GM19023 (cell line): Measurements from ENCODE around the gene SEC63.
"Not testable (repeated sequence)": the region's sequence is repeated elsewhere in the genome, so short reads cannot be mapped to it uniquely, and the experiment has no call there.

Experiments
- ATAC-seq: cut with Tn5 transposase; IDR thresholded peaks from one replicate; pipeline ENCODE4 v1.9.1; 2021; ENCODE audit warnings: mild to moderate bottlenecking, moderate library complexity; ENCODE audit not compliant: unreplicated experiment

Gene SEC63

DNA sequence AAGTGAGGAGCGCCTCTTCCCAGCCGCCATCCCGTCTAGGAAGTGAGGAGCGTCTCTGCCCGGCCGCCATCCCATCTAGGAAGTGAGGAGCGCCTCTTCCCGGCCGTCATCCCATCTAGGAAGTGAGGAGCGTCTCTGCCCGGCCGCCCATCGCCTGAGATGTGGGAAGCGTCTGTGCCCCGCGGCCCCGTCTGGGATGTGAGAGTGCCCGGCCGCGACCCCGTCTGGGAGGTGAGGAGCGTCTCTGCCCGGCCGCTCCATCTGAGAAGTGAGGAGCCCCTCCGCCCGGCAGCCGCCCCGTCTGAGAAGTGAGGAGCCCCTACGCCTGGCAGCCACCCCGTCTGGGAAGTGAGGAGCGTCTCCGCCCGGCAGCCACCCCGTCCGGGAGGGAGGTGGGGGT lies 23.8 kb downstream of the SEC63 start:
- not testable (repeated sequence) for ATAC-seq

DNA sequence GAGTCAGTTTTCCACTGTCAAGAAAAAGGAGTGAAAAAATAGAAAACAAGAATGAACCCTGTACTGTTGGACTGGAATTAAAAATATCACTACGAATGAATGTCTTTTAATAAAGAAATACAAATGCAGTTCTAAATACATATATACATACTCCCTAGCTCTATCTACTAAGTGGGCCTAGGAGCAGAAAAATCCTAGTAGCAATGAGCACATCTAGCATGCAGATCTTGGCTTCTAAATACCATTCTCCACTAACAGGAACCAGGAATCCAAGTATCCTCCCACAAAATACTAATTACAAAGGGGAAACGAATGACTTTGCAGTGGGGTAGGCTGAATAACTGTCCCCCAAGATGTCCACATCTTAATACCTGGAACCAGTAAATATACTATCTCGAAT lies 25.4 kb downstream of the SEC63 start:
- ATAC-seq: no peak

DNA sequence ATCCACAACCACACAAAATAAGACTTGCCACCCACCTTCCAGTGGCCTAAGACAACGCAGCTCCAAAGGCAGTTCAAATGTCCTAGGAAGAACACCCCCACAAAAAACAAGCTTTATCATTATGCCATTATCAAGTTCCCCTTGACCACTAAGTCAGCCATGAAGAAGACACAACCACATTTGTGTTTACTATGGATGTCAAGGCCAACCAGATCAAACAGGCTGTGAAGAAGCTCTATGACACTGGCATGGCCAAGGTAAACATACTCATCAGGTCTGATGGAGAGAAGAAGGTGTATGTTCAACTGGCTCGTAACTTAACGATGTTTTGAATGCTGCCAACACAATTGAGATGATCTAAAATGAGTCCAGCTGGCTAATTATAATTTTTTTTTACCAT lies 26.1 kb downstream of the SEC63 start:
- ATAC-seq: no peak

DNA sequence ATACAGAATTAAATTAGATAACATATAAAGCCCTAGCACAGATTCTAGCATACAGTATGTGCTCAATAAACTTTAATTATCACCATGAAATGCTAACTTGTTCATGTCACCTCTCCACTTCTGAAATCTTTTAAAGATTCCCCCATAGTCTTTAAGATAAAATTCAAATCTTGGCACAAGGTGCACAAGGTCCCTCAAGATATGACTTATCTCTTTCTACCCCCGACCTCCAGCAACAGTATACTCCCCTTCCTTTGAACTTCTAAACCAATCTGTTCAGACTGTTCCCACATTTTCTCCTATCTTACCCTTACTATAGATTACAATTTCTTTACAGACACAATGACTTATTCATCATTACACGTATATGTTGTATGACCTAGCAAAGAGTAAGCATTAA lies 29.0 kb downstream of the SEC63 start:
- ATAC-seq: no peak

DNA sequence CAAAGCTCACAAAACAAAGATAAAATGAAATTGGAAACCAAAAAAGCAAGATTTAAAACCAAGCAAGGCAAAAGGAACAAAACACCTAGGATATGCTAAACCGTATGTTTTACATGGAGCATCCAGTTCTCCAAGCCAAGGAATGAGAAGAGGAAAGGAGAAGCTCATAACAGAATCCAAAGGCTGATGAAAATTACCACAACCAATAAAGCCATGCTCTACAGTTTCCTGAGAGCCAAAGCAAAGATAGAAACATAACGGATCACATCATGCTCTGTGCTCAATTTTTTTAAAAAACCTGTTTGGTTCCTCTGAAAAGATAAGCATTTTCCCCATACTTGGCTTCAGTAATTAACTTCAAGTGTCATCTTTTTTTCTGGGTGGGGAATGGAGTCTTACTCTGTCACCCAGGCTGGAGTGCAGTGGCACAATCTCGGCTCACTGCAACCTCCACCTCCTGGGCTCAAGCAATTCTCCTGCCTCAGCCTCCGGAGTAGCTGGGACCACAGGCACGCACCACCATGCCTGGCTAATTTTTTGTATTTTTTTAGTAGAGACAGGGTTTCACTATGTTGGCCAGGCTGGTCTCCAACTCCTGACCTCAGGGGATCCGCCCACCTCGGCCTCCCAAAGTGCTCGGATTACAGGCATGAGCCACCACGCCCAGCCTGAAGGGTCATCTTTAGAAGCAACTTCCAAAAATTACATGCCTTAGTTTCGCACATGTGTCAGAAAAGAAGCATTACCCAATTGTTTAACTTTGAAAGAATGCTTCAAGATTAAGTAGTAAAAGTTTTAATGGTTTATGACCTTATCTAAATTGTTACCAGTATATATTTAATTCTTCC lies 31.1 kb downstream of the SEC63 start:
- ATAC-seq: not testable (repeated sequence)

DNA sequence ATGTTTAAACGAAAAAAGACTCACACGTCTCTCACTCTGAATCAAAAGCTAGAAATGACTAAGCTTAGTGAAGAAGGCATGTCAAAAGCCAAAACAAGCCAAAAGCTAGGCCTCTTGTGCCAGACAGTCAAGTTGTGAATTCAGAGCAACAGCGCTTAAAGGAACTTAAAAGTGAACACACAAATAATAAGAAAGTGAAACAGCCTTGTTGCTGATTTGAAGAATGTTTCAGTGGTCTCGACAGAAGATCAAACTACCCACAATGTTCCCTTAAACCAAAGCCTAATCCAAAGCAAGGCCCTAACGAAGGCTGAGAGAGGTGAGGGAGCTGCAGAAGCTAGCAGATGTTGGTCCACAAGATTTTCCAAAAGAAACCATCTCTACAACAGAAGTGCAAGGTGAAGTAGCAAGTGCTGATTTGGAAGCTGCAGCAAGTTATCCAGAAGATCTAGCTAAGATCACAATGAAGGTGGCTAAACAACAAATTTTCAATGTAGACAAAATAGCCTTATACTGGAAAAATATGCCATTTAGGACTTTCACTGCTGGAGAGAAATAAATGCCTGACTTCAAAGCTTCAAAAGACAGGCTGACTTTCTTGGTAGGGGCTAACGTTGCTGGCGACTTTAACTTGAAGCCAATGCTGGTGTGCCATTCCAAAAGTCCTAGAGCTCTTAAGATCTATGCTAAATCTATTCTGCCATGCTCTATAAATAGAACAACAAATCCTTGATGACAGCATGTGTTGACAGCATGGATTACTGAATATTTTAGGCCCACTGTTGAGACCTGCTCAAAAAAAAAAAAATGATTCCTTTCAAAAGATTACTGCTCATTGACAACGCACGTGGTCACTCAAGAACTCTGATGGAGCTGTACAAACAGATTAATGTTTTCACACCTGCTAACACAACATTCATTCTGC lies 40.3 kb downstream of the SEC63 start:
- no peak for ATAC-seq

DNA sequence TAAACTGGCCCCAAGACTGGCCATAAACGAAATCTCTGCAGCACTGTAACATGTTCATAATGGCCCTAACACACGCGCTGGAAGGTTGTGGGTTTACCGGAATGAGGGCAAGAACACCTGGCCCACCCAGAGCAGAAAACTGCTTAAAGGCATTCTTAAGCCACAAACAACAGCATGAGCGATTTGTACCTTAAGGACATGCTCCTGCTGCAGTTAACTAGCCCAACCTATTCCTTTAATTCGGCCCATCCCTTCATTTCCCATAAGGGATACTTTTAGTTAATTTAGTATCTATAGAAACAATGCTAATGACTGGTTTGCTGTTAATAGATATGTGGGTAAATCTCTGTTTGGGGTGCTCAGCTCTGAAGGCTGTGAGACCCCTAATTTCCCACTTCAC lies 41.0 kb downstream of the SEC63 start:
- not testable (repeated sequence) for ATAC-seq

DNA sequence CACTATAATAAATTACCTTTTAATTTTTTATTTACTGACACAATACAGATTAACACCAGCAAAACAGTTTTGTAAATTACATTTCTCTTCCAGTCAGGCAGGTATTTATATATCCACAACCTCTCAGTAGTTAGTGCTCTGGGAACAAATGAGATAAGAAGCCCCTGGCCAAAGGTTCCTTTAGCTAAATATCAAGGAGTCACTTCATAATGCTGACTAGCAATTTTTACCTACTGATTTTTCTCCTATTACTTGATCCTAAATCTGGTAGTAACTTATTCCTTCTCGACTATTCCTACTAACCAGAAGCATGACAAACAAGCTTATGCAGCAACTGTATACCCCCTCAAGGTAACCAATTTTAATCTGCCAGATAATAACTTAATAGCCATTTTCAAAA lies 46.3 kb downstream of the SEC63 start:
- ATAC-seq: no peak

DNA sequence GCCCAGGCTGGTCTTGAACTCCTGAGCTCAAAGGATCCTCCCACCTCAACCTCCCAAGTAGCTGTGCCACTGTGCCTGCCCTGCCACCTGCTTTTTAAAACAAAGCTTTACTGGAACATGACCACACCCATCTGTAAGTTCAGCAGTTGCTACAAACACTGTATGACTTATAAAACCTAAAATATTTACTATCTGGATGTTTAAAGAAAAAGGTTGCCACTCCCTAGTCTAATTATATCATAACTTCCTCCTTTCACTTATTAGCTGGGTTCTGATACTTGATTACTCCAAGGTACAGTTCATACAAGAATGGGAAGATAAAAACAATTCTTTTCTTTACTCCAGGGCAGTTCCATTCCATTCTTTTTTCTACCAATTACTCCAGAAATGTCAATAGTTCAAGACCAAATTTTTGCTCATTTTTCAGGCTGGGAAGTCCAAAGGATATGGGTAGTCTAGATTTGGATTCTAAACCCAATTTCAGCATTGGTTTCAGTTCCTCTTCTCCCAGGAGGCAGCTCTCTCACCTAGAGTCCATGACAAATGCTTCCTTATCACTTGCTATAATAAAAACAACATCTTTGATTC lies 63.1 kb downstream of the SEC63 start:
- ATAC-seq: no peak

DNA sequence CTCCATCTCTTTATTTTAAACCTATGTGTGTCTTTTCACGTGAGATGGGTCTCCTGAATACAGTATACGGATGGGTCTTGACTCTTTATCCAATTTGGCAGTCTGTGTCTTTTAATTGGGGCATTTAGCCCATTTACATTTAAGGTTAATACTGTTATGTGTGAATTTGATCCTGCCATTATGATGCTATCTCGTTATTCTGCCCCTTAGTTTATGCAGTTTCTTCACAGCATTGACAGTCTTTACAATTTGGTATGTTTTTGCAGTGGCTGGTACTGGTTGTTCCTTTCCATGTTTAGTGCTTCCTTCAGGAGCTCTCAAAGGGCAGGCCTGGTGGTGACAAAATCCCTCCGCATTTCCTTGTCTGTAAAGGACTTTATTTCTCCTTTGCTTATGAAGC lies 67.6 kb downstream of the SEC63 start:
- not testable (repeated sequence) for ATAC-seq

DNA sequence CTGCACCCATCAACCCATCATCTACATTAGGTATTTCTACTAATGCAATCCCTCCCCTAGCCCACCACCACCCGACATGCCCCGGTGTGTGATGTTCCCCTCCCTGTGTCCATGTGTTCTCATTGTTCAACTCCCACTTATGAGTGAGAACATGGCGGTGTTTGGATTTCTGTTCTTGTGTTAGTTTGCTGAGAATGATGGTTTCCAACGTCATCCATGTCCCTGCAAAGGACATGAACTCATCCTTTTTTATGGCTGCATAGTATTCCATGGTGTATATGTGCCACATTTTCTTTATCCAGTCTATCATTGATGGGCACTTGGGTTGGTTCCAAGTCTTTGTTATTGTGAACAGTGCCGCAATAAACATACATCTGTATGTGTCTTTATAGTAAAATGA lies 72.1 kb downstream of the SEC63 start:
- not testable (repeated sequence) for ATAC-seq

DNA sequence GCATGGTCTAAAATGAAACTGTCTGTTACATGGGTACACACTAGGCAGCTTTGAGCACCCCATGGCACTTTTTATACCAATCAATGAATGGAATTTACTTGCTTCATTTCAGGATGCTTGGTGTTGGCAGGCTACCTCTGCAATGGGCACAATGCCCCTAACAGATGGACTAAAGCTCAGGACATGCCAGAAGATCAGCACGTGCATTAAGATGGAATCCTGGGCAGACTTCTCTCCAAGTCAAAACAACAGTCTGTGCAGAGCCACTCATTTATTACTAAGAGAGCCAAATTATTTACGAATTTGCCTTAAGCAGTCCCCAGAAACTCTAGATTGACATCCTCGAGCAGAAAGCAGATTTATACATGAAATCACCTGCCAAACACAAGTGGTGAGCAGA lies 78.1 kb downstream of the SEC63 start:
- ATAC-seq: no peak

DNA sequence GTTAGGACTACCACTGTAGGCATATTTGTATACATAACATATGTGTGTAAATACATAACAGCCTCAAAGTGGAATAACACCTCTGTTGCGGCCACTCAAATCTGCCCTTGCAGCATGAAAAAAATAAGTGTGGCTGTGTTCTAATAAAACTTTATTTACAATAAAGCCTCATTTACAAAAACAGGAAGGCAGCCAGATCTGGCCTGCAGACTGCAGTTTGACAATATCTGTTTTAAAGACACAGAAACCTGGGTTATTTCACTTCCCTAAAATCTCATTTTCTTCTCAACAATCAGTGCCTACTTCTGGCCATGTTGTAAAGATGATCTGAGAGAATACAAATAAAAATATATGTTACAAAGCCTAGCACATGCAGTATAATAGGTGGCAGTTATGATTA lies 80.0 kb downstream of the SEC63 start:
- ATAC-seq: no peak

DNA sequence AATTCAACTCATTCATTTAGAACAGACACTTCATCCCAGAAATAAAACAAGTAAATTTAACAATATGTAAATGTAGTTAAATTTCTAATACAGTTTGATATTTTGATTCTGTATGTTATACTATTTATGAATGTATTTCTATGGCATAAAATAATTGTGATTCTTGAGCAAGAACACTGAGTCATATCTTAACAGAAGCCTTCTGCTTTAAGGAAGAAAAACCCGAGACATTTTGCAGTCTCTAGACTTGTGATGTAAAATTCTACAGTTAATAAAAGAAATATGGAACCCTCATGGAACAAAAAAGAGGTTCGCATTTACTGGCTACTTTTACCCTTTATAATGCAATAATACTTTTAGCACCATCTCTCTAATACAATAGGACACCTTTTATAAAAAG lies 86.0 kb downstream of the SEC63 start:
- ATAC-seq: no peak

DNA sequence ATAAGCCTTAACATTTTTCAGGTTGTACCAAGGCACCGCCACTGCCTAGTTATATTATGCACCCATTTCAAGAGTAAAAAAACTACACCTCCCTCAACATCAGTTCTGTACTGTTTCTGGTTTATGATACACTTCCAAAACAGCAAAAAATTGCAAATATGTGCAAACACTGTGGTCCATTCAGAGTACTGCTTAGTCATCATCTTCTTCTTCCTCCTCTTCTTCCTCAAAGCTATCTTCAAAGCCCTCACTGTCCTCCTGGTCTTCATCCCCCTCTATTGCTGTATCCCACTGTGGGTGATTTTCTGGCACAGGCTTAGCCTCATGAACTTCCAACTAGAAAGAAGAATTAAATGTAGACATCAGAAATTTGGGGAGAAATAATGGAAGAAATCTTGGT lies 86.5 kb downstream of the SEC63 start:
- ATAC-seq: not testable (repeated sequence)

DNA sequence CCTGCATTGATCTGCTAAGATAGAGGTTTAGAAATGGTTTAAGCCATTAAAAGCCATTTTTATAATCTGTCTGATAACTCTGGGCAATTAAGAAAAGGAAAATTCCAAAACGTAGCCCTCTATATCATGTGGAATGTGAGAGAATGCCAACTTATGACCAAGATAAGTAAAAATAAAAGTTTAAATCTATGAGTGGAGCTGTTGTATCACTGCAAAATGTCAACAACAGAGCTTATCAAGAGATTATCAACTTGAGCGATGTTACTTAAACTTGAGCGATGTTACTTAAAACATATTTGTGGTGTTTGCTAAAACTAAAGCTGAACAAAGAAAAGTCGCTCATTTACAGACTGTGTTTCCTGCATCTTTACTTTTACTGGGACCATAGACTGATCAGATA lies 87.0 kb downstream of the SEC63 start:
- ATAC-seq: no peak

DNA sequence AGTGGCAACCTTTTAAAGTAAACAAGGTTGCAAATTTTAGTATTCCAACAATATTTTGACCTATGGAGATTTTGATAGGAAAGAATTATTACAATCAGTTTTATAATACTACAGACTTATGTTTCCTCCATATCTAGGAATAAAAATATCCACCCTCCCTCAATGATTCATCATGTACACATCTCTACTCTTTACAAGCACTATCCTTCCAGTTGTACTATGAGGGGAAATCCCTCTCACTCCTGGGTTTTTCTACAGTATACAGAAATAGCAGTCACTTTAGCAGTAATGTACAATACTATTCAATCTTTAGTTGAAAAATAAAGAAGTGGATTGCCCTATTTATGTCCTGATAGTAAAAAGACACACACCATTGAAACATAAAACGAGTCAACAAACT lies 87.6 kb downstream of the SEC63 start:
- no peak for ATAC-seq

DNA sequence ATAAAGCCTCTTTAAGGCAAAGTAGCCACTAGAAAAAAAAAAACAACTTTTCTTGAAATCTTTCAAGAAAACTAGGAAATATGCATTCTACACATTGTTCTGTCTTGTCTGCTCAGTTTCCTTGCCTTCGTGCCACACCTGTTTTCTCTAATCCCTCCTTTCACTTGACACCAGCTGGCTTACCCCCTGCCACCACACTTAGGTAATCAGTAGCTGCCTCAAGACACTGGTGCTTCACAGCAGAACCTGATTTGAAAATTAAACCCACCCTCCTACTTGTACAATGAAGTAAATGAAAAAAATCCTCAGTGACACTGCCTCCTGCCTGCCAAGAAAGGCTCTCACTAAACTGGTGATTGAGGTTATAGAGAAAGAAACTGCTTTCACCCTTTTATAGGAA lies 88.1 kb downstream of the SEC63 start:
- ATAC-seq: no peak

DNA sequence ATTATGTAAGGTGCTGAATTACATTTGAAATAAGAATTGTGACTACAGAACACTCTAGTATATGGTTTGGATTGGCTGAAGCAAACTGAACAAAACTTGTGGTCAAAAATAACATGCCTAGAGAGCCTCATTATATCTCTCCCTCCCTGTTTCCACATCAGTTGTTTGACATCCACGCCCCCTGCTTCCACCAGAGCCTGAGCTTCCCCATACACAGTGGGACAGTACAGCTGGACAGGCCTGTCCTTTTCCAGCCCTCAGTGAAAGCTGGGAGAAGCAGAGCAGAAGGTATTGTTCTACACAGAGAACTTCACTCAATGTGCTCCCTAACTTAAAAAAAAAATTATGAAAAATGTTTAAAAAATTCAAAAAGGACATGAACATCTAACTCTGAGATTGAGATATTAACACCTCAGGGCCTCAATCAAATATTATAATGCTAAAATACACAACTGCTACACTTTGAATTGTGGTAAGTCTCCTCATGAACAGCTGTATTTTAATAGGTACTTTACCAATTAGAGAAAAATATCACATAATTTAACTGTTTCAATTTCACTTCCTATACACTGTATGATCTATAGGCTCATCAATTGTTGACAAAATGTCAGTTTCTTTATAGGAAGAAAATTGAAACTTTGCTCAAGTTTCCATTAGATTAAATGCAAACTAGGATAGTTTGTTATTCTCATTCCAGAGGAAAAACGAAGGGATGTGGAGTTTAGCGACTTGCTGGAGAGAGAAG lies 89.0 kb downstream of the SEC63 start:
- no peak for ATAC-seq

DNA sequence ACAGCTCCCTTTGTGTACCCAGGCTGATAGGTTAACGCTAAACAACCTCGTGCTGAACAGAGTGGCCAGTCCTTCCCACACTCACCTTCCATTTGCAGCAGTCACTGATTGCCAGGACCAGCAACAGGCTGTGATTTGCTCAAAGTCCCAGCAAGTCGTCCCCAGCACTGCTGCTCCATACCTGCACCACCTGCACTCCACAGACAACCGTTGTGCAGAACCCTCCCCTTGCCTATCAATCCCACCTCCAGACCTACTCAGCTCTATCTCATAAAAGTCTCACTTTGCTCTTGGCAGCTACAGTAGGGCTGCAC lies 90.7 kb downstream of the SEC63 start:
- ATAC-seq: no peak
